Left lung (tissue), 10 donors: Measurements from ENCODE around the gene L1CAM. TPM values are rescaled to one million over a fixed set of nuclear protein-coding genes. Genes with fewer than 3 reads are reported as not detected.

ENCODE experiments used
- ATAC-seq: fragments of 200-7000 bp; cut with Tn5 transposase; one replicate; pipeline ENCODE4 v1.9.1; 2020; ENCODE audit warnings: moderate library complexity
- DNase-seq, 4 donors: peaks; one replicate each; pipeline ENCODE4 v3.0.0-alpha.2; 2013 to 2020
- H3K27ac ChIP-seq, 2 donors: fragments of 200-600 bp; sonication (generic) in 1 of 2; one replicate each; pipeline versions ENCODE4 v1.5.0 to v1.8.0; 2020 to 2021
- H3K27me3 ChIP-seq, 2 donors: fragments of 200-600 bp; sonication (generic) in 1 of 2; one replicate each; pipeline versions ENCODE4 v1.5.0 to v1.8.0; 2020 to 2021
- H3K36me3 ChIP-seq, 2 donors: fragments of 200-600 bp; sonication (generic) in 1 of 2; one replicate each; pipeline versions ENCODE4 v1.5.0 to v1.8.0; 2020 to 2021
- H3K4me1 ChIP-seq, 2 donors: fragments of 200-600 bp; one replicate each; pipeline ENCODE4 v1.8.0; 2021
- H3K4me3 ChIP-seq, 2 donors: fragments of 200-600 bp; sonication (generic) in 1 of 2; one replicate each; pipeline versions ENCODE4 v1.5.0 to v1.8.0; 2020 to 2021; ENCODE audit warnings: mild to moderate bottlenecking in 1 of 2
- H3K9me3 ChIP-seq, 2 donors: fragments of 200-600 bp; sonication (generic) in 1 of 2; one replicate each; pipeline versions ENCODE4 v1.5.0 to v1.8.0; 2020 to 2021
- intact Hi-C, 2 donors: fragments of 100-400 bp; cut with DNase I; formaldehyde crosslinking; loops; one replicate each; pipeline versions ENCODE4 v1.11.2 to v1.14.2; 2022
- polyA plus RNA-seq, 6 donors: library from polyadenylated mRNA; unstranded; fragments of 120-200 nt; gene quantifications; one replicate each; pipeline ENCODE4 v1.2.1, GENCODE V29; 2013; ENCODE audit not compliant: insufficient read length in 6 of 6
- total RNA-seq, 2 donors: library from RNA; stranded (reverse); fragmentation: NEBNext Ultra II Directional; extraction: Animal tissue kit (Norgen Biotek cat#: 25700); gene quantifications; one replicate each; pipeline ENCODE4 v1.2.1, GENCODE V29; 2021
- TF ChIP-seq, protein P1 (sequence below), 2 donors: fragments of 200-600 bp; sonication (generic) in 1 of 2; IDR thresholded peaks; one replicate each; pipeline versions ENCODE4 v1.5.0 to v1.8.0; 2021; ENCODE audit warnings: antibody characterized with exemption in 2 of 2
- donor health status: DM: no; HTN: yes; CAD: no.
- donor health status: DM: no; HTN: no; CAD: no.

L1CAM gene
- total and polyA plus RNA-seq, 8 donors = 0.27 to 0.86 (median 0.53) TPM

DNA sequence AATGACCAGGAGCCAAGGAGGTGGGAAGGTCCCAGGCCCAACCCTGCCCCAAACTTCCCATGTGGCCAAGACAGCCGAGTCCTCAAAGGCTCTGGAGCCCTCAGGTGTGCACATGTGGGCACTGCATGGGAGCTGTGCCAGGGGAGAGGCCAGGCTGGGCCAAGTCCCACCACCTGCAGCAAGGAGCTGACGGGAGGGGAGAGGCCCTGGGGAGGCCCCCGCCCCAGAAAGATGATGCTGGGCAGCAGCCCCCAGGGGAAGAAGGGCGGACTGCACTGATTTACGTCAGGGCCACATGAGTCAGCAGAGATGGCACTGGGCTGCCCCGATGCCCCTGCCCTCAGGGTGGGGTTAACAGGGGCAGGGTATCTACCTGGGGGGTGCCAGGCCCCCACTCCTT lies 1.4 kb downstream of the L1CAM start:
- TF ChIP-seq, protein P1, sequence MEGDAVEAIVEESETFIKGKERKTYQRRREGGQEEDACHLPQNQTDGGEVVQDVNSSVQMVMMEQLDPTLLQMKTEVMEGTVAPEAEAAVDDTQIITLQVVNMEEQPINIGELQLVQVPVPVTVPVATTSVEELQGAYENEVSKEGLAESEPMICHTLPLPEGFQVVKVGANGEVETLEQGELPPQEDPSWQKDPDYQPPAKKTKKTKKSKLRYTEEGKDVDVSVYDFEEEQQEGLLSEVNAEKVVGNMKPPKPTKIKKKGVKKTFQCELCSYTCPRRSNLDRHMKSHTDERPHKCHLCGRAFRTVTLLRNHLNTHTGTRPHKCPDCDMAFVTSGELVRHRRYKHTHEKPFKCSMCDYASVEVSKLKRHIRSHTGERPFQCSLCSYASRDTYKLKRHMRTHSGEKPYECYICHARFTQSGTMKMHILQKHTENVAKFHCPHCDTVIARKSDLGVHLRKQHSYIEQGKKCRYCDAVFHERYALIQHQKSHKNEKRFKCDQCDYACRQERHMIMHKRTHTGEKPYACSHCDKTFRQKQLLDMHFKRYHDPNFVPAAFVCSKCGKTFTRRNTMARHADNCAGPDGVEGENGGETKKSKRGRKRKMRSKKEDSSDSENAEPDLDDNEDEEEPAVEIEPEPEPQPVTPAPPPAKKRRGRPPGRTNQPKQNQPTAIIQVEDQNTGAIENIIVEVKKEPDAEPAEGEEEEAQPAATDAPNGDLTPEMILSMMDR (IDR thresholded peaks at IDR 0.05) = no peak
- no peak for DNase-seq

DNA sequence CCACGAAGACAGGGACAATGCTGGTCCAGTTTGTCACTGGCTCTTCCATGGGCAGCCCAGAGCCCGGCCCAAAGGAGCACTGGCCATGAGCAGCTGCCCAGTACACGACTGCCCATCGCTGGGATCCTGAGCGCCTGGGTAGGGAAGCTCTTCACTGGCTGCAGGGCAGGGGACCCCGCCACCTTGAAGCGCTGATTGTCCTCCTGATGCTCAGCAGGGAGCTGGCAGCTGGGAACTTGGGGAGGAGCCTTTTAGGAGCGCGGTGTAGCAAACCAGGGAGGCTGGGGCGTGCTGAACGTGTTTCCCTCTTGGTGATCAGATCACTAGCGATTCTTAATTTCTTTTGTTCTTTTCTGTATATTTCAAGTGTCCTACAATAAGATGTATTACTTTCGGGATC lies 1.8 kb downstream of the L1CAM start:
- H3K36me3 ChIP-seq = no peaks in the 10 kb centered on the region
- H3K4me1 ChIP-seq = peaks cover 0 to 3% of the 10 kb centered on the region in 2 donors
- ATAC-seq = no peak
- no peak for DNase-seq
- TF ChIP-seq, protein P1 (IDR thresholded peaks at IDR 0.05) = no peak
- peaks cover 80 to 89% of the 10 kb centered on the region in 2 donors for H3K27me3 ChIP-seq
- no peak overlapping the region for H3K27ac ChIP-seq
- intact Hi-C loops = no loop called here
- H3K9me3 ChIP-seq = no peaks in the 10 kb centered on the region
- H3K4me3 ChIP-seq = no peak overlapping the region

More for the DNA sequence above, 1.4 kb downstream of the L1CAM start:
- no peaks in the 10 kb centered on the region for H3K9me3 ChIP-seq
- peaks cover 76 to 84% of the 10 kb centered on the region in 2 donors for H3K27me3 ChIP-seq
- ATAC-seq = no peak
- H3K36me3 ChIP-seq = no peaks in the 10 kb centered on the region
- intact Hi-C loops = no loop called here
- no peak overlapping the region for H3K4me3 ChIP-seq
- H3K4me1 ChIP-seq = peaks cover 0 to 3% of the 10 kb centered on the region in 2 donors
- no peak overlapping the region for H3K27ac ChIP-seq

DNA sequence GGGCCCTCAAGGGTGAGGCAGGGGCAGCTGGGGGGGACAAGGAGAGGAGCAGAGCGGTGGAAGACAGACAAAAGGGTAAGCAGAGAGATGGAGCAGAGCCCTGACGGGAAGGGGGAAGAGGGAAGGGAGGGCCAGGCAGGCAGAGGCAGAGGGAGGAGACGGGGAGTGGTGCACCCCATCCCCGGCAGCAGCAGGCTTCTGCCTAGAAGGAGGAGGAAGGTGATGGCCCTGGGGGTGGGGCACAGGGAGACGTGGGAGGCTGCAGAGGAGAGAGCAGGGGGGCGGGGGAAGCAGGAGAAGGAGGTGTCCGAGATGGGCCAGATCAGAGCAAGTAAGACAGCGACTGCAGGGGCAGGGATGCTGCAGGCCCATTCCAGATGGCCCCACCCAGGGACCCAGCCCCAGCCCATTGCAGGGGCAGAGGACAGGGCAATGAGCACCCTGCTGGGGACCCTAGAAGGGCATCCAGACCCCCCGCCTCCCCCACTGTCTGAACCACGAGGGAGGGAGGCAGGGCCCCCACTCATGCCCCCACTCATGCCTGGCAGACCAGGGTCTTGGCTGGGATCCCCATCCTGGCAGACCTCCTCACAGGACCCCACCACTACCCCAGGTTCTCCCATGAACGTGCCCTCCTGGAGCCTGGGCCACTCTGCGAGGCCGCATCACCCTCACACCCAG lies 2.7 kb downstream of the L1CAM start:
- DNase-seq (no peak), ATAC-seq (no peak)
- Histone ChIP-seq H3K27ac (no peak overlapping the region), H3K36me3 (no peaks in the 10 kb centered on the region), H3K9me3 (no peaks in the 10 kb centered on the region), H3K4me1 (peaks cover 0 to 3% of the 10 kb centered on the region in 2 donors), H3K4me3 (no peak overlapping the region), H3K27me3 (peaks cover 85 to 96% of the 10 kb centered on the region in 2 donors)
- intact Hi-C loops = no loop called here
- TF ChIP-seq, protein P1 (IDR thresholded peaks at IDR 0.05) = no peak

DNA sequence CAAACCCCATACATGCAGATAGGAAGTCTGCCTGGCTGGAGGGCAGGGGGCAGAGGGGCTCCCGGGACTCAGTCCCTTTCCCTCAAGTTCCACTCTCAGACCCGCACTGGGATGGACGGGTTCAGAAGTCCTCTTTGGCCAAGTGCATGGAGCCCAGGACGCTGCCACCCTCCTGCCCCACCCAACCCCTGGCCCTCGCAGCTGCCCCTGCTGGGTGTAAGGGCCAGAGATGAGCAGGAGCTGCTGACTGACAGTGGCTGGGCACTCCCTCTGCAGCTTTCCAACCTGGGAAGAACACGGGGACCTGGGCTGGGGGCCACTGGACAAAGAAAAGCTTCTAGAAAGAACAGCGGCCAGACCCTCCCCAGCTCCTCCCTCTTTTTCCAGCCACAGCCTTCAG lies 3.4 kb downstream of the L1CAM start:
- Histone ChIP-seq H3K36me3 (no peaks in the 10 kb centered on the region), H3K4me3 (no peak overlapping the region), H3K27me3 (peaks cover 84 to 96% of the 10 kb centered on the region in 2 donors), H3K9me3 (no peaks in the 10 kb centered on the region), H3K27ac (no peak overlapping the region), H3K4me1 (peaks cover 0 to 3% of the 10 kb centered on the region in 2 donors)
- TF ChIP-seq, protein P1 (IDR thresholded peaks at IDR 0.05) = no peak
- ATAC-seq (no peak), DNase-seq (no peak)
- intact Hi-C loops = no loop called here

DNA sequence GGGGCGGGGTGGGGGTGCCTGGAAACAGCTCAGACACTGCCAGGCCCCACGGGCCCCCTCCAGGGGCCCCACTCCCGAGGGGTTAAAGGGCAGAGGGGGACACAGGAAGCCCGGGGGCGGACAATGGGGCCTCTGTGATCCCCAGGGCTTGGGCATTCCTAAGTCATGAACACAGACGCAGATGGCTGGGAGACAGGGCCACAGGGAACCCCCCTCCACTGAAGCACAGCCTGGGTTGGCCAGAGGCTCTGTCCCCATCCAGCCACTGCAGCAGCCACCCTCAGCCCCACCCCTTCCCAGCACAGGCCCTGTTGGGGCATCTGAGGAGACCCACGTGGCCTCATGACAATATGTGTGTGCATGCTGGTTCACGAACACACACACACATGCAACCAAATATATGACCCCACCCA lies 3.9 kb downstream of the L1CAM start:
- peaks cover 0 to 3% of the 10 kb centered on the region in 2 donors for H3K4me1 ChIP-seq
- H3K36me3 ChIP-seq = no peaks in the 10 kb centered on the region
- TF ChIP-seq, protein P1 (IDR thresholded peaks at IDR 0.05) = no peak
- ATAC-seq (no peak), DNase-seq (no peak)
- no peak overlapping the region for H3K4me3 ChIP-seq
- intact Hi-C loops = no loop called here
- no peaks in the 10 kb centered on the region for H3K9me3 ChIP-seq
- H3K27ac ChIP-seq = no peak overlapping the region
- H3K27me3 ChIP-seq = peaks cover 79 to 94% of the 10 kb centered on the region in 2 donors
